ENCODE measurements around the gene HMGA1. TPM values are rescaled to one million over a fixed set of nuclear protein-coding genes. Genes with fewer than 3 reads are reported as not detected.

Gene HMGA1, protein sequence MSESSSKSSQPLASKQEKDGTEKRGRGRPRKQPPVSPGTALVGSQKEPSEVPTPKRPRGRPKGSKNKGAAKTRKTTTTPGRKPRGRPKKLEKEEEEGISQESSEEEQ
- 33.4 to 55.2 TPM (median 37.8 TPM) in 3 replicates for total RNA-seq
- long read RNA-seq, transcript HMGA1-201 (6 exons, 1,920 nt) = major isoform, 16 of 66 reads
- long read RNA-seq, transcript HMGA1-204 (6 exons, 1,887 nt) = minor isoform, 7 of 66 reads
- long read RNA-seq, partial matches to known transcripts = 37 of 66 reads
- long read RNA-seq, other reads (novel, unspliced or antisense) = 3 of 66 reads

DNA sequence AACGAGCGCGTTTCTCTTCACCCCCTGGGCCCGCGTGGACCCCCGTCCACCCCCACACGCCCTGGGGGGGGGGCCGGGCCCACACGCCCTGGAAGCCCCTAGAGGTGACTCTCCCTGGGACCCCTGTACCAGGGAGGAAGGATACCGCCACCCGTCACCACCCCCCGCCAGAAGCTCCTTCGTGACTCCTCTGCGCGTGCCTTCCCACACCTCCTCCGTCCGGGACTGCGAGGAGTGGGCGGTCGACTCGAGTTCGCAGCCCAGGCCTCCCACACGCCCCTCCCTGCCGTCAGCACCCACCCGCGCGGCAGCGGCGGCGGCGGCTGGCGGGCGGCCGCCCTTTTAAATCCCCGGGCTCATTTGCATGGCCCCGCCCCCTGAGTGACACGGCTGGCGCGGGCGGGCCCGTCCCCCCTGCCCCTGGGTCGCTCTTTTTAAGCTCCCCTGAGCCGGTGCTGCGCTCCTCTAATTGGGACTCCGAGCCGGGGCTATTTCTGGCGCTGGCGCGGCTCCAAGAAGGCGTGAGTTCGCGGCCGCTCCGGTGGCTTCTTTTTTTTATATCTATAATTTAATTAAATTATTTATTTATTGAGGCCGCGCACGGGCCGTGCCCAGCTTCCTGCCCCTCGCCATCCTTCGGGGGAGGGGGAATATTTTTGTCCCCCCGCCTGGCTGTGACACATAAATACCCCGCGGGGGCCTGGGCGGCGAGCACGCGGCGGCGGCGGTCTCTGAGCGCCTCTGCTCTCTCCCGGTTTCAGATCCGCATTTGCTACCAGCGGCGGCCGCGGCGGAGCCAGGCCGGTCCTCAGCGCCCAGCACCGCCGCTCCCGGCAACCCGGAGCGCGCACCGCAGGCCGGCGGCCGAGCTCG lies at the start of gene HMGA1:
Gene HMGA1 (plus strand): TSS at position 431 of the 873 bp plus-strand sequence. CDS start 3,908 bp downstream, outside the sequence.
- Mint-ChIP-seq H3K27me3 (ENCODE audit: low read depth) (no peaks in the 10 kb centered on the region), H3K4me1 (ENCODE audit: low read depth) (peaks cover 9% of the 10 kb centered on the region), H3K27ac (ENCODE audit: unreplicated experiment) (peak within 1 kb of the TSS; percentile 65), H3K36me3 (ENCODE audit: low read depth) (peaks cover 1% of the 10 kb centered on the region), H3K9me3 (ENCODE audit: low read depth) (no peaks in the 10 kb centered on the region), H3K4me3 (ENCODE audit: unreplicated experiment) (peak within 1 kb of the TSS; percentile 65)
- peak; percentile 74 for DNase-seq (ENCODE audit: low spot score)
- TF ChIP-seq, protein P1, sequence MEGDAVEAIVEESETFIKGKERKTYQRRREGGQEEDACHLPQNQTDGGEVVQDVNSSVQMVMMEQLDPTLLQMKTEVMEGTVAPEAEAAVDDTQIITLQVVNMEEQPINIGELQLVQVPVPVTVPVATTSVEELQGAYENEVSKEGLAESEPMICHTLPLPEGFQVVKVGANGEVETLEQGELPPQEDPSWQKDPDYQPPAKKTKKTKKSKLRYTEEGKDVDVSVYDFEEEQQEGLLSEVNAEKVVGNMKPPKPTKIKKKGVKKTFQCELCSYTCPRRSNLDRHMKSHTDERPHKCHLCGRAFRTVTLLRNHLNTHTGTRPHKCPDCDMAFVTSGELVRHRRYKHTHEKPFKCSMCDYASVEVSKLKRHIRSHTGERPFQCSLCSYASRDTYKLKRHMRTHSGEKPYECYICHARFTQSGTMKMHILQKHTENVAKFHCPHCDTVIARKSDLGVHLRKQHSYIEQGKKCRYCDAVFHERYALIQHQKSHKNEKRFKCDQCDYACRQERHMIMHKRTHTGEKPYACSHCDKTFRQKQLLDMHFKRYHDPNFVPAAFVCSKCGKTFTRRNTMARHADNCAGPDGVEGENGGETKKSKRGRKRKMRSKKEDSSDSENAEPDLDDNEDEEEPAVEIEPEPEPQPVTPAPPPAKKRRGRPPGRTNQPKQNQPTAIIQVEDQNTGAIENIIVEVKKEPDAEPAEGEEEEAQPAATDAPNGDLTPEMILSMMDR (IDR thresholded peaks at IDR 0.05) = no peak

DNA sequence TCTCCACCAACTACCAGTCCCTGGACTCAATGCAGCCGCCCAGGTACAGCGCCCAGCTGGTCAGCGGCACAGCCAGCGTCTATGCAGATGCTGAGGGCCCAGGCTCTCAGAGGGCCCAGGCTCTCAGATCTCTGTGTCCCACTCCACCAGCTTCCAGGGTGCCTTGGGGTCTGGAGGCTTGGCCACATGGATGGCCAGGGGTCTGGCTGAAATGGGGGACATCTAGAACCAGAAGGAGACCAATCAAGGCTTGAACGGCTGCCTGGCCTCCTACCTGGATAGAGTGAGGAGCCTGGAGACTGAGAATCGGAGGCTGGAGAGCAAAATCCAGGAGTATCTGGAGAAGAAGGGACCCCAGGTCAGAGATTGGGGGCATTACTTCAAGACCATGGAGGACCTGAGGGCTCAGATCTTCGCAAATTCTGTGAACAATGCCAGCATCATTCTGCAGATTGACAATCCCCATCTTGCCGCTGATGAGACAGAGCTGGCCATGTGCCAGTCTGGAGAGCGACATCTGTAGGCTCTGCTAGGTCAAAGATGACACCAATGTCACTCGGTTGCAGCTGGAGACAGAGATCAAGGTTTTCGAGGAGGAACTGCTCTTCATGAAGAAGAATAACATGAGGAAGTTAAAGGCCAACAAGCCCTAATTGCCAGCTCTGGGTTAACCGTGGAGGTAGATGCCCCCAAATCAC lies 46.7 kb upstream of the HMGA1 start:
- no peak overlapping the region for H3K4me3 Mint-ChIP-seq (ENCODE audit: unreplicated experiment)
- H3K27ac Mint-ChIP-seq (ENCODE audit: unreplicated experiment) = no peak overlapping the region
- H3K36me3 Mint-ChIP-seq (ENCODE audit: low read depth) = no peaks in the 10 kb centered on the region
- no peaks in the 10 kb centered on the region for H3K4me1 Mint-ChIP-seq (ENCODE audit: low read depth)
- no peaks in the 10 kb centered on the region for H3K9me3 Mint-ChIP-seq (ENCODE audit: low read depth)
- TF ChIP-seq, protein P1 (IDR thresholded peaks at IDR 0.05) = no peak
- peak; percentile 78 for DNase-seq (ENCODE audit: low spot score)
- H3K27me3 Mint-ChIP-seq (ENCODE audit: low read depth) = peaks cover 4% of the 10 kb centered on the region

DNA sequence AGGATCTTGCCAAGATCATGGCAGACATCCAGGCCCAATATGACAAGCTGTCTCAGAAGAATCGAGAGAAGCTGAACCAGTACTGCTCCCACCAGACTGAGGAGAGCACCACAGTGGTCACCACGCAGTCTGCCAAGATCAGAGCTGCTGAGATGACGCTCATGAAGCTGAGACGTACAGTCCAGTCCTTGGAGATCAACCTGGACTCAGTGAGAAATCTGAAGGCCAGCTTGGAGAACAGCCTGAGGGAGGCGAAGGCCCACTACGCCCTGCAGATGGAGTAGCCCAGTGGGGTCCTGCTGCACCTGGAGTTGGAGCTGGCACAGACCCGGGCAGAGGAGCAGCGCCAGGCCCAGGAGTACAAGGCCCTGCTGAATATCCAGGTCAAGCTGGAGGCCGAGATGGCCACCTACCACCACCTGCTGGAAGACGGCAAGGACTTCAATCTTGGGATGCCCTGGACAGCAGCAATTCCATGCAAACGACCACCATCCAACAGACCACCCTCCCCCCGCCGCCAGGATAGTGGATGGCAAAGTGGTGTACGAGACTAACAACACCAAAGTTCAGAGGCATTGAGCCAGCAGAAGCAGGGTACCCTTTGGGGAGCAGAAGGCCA lies 46.1 kb upstream of the HMGA1 start:
- H3K9me3 Mint-ChIP-seq (ENCODE audit: low read depth) = no peaks in the 10 kb centered on the region
- DNase-seq (ENCODE audit: low spot score) = peak; percentile 63
- no peak overlapping the region for H3K4me3 Mint-ChIP-seq (ENCODE audit: unreplicated experiment)
- no peaks in the 10 kb centered on the region for H3K36me3 Mint-ChIP-seq (ENCODE audit: low read depth)
- H3K27me3 Mint-ChIP-seq (ENCODE audit: low read depth) = peaks cover 8% of the 10 kb centered on the region
- H3K27ac Mint-ChIP-seq (ENCODE audit: unreplicated experiment) = no peak overlapping the region
- H3K4me1 Mint-ChIP-seq (ENCODE audit: low read depth) = no peaks in the 10 kb centered on the region
- TF ChIP-seq, protein P1 (IDR thresholded peaks at IDR 0.05) = no peak

DNA sequence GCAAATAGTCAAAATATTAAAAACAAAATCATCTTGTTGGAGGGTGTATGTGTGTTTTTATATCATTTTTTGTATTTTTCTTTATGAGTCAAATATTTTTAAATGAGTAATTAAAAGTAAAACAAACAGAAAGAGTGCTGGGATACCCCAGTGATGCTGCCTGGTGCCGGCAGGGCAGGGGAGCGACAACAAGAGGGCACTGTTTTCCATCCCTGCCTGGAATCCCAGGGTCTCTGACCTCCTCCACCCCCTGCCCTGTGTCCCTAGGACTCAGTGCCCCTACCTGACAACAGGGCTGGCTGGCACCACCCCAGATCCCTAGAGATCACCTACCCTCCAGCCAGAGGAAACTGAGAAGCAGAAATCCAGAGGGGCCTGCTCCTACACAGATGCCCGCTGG lies 41.9 kb upstream of the HMGA1 start:
- H3K4me1 Mint-ChIP-seq (ENCODE audit: low read depth) = peaks cover 6% of the 10 kb centered on the region
- no peaks in the 10 kb centered on the region for H3K9me3 Mint-ChIP-seq (ENCODE audit: low read depth)
- TF ChIP-seq, protein P1 (IDR thresholded peaks at IDR 0.05) = peak; percentile 29
- DNase-seq (ENCODE audit: low spot score) = no peak
- peaks cover 6% of the 10 kb centered on the region for H3K27me3 Mint-ChIP-seq (ENCODE audit: low read depth)
- H3K27ac Mint-ChIP-seq (ENCODE audit: unreplicated experiment) = no peak overlapping the region
- H3K36me3 Mint-ChIP-seq (ENCODE audit: low read depth) = no peaks in the 10 kb centered on the region
- no peak overlapping the region for H3K4me3 Mint-ChIP-seq (ENCODE audit: unreplicated experiment)

Data from chondrocyte (in vitro differentiated cells).